GM18909 (cell line): ENCODE data around the gene MZF1.

Experiments
- ATAC-seq: cut with Tn5 transposase; IDR thresholded peaks from one replicate; pipeline ENCODE4 v1.9.1; 2021; ENCODE audit warnings: mild to moderate bottlenecking; ENCODE audit not compliant: unreplicated experiment, poor library complexity

MZF1 gene

GRCh38 chr19:58556622-58557220 lies 16.4 kb downstream of the MZF1 start:
- ATAC-seq: no peak

GRCh38 chr19:58555920-58556621 lies 17.1 kb downstream of the MZF1 start:
- no peak for ATAC-seq

- no peak for ATAC-seq
These were observed 17.7 kb downstream of the MZF1 start for GRCh38 chr19:58555369-58555885.

GRCh38 chr19:58554494-58555368 lies 18.4 kb downstream of the MZF1 start, which contains the start of gene CHMP2A:
Gene CHMP2A, minus strand, starts transcription at chr19:58555105. Its CDS starts 893 bp downstream, at chr19:58554212.
- ATAC-seq: peak; percentile 33

GRCh38 chr19:58553799-58554493 lies 19.2 kb downstream of the MZF1 start:
- ATAC-seq: no peak

- no peak for ATAC-seq
These were observed 20.5 kb downstream of the MZF1 start for GRCh38 chr19:58552655-58553054.

GRCh38 chr19:58551577-58552471 lies 21.3 kb downstream of the MZF1 start:
- no peak for ATAC-seq

- ATAC-seq: no peak
These were observed 22.0 kb downstream of the MZF1 start for GRCh38 chr19:58551123-58551497.

GRCh38 chr19:58550362-58551122 lies 22.6 kb downstream of the MZF1 start:
- no peak for ATAC-seq

- no peak for ATAC-seq
These were observed 23.3 kb downstream of the MZF1 start for GRCh38 chr19:58549664-58550361.

GRCh38 chr19:58548859-58549663 lies 24.1 kb downstream of the MZF1 start:
- no peak for ATAC-seq

- no peak for ATAC-seq
These were observed 25.5 kb downstream of the MZF1 start for GRCh38 chr19:58547323-58548312.

- ATAC-seq: no peak
These were observed 27.1 kb downstream of the MZF1 start for GRCh38 chr19:58546019-58546530.

GRCh38 chr19:58545286-58546018 lies 27.7 kb downstream of the MZF1 start:
- no peak for ATAC-seq

- peak; percentile 60 for ATAC-seq
These were observed 28.4 kb downstream of the MZF1 start for GRCh38 chr19:58544591-58545285.
